ENCODE data around the gene JRKL.

JRKL gene

GRCh38 chr11:96356848-96357247 lies 33.0 kb upstream of the JRKL start:
- Histone ChIP-seq H3K4ac (ENCODE audit: low read depth, low read length) (no peak overlapping the region), H3K79me2 (ENCODE audit: control insufficient read depth, insufficient read depth, low read length) (no peaks in the 10 kb centered on the region), H3K4me1 (ENCODE audit: control insufficient read depth, low read depth, low read length) (no peaks in the 10 kb centered on the region), H3K4me2 (ENCODE audit: low read length) (no peak overlapping the region), H2BK5ac (ENCODE audit: low read length) (no peak overlapping the region), H3K18ac (ENCODE audit: low read length) (no peak overlapping the region), H4K8ac (ENCODE audit: low read depth, low read length) (no peak overlapping the region), H3K4me3 (ENCODE audit: low read length) (no peak overlapping the region), H3K23ac (ENCODE audit: low read length) (no peak overlapping the region), H3K79me1 (ENCODE audit: low read length) (no peaks in the 10 kb centered on the region), H3K27me3 (ENCODE audit: insufficient read depth, low read length, poor library complexity) (no peaks in the 10 kb centered on the region), H4K5ac (ENCODE audit: low read length) (no peak overlapping the region), H3K27ac (ENCODE audit: low read depth, low read length) (no peak overlapping the region), H2AK5ac (ENCODE audit: low read length) (no peak overlapping the region), H2BK120ac (ENCODE audit: low read depth, low read length) (no peak overlapping the region), H3K9ac (ENCODE audit: low read length) (no peak overlapping the region), H3K56ac (ENCODE audit: low read length) (no peak overlapping the region), H2BK15ac (replicated peaks; ENCODE audit: low read depth) (no peak overlapping the region), H3K36me3 (ENCODE audit: control insufficient read depth, insufficient read depth, low read length) (no peaks in the 10 kb centered on the region)
- WGBS (ENCODE audit: extremely low coverage, insufficient coverage, low lambda C conversion rate), result no CpG with 5 or more reads among the region's 4 CpGs
- no peak for DNase-seq

- no peak for DNase-seq
- Histone ChIP-seq H3K56ac (ENCODE audit: low read length) (no peak overlapping the region), H3K4ac (ENCODE audit: low read depth, low read length) (no peak overlapping the region), H3K27me3 (ENCODE audit: insufficient read depth, low read length, poor library complexity) (no peaks in the 10 kb centered on the region), H3K4me2 (ENCODE audit: low read length) (no peak overlapping the region), H3K79me1 (ENCODE audit: low read length) (no peaks in the 10 kb centered on the region), H3K23ac (ENCODE audit: low read length) (no peak overlapping the region), H3K27ac (ENCODE audit: low read depth, low read length) (no peak overlapping the region), H3K36me3 (ENCODE audit: control insufficient read depth, insufficient read depth, low read length) (no peaks in the 10 kb centered on the region), H3K4me1 (ENCODE audit: control insufficient read depth, low read depth, low read length) (no peaks in the 10 kb centered on the region), H3K9ac (ENCODE audit: low read length) (no peak overlapping the region), H2BK15ac (replicated peaks; ENCODE audit: low read depth) (no peak overlapping the region), H2AK5ac (ENCODE audit: low read length) (no peak overlapping the region), H3K4me3 (ENCODE audit: low read length) (no peak overlapping the region), H4K5ac (ENCODE audit: low read length) (no peak overlapping the region), H4K8ac (ENCODE audit: low read depth, low read length) (no peak overlapping the region), H3K79me2 (ENCODE audit: control insufficient read depth, insufficient read depth, low read length) (no peaks in the 10 kb centered on the region), H3K18ac (ENCODE audit: low read length) (no peak overlapping the region), H2BK5ac (ENCODE audit: low read length) (no peak overlapping the region), H2BK120ac (ENCODE audit: low read depth, low read length) (no peak overlapping the region)
- no CpG with 5 or more reads among the region's 1 CpG for WGBS (ENCODE audit: extremely low coverage, insufficient coverage, low lambda C conversion rate)
These were observed 32.0 kb upstream of the JRKL start for GRCh38 chr11:96357794-96358193.

GRCh38 chr11:96358321-96358720 lies 31.5 kb upstream of the JRKL start:
- no peaks in the 10 kb centered on the region for H3K36me3 ChIP-seq (ENCODE audit: control insufficient read depth, insufficient read depth, low read length)
- no peak overlapping the region for H3K56ac ChIP-seq (ENCODE audit: low read length)
- H3K9ac ChIP-seq (ENCODE audit: low read length), result no peak overlapping the region
- H2AK5ac ChIP-seq (ENCODE audit: low read length), result no peak overlapping the region
- no peaks in the 10 kb centered on the region for H3K27me3 ChIP-seq (ENCODE audit: insufficient read depth, low read length, poor library complexity)
- H2BK120ac ChIP-seq (ENCODE audit: low read depth, low read length), result no peak overlapping the region
- no peak overlapping the region for H3K27ac ChIP-seq (ENCODE audit: low read depth, low read length)
- WGBS (ENCODE audit: extremely low coverage, insufficient coverage, low lambda C conversion rate), result no CpG with 5 or more reads among the region's 3 CpGs
- no peak overlapping the region for H2BK15ac ChIP-seq (replicated peaks; ENCODE audit: low read depth)
- H3K4ac ChIP-seq (ENCODE audit: low read depth, low read length), result no peak overlapping the region
- no peak overlapping the region for H2BK5ac ChIP-seq (ENCODE audit: low read length)
- no peak overlapping the region for H4K8ac ChIP-seq (ENCODE audit: low read depth, low read length)
- no peaks in the 10 kb centered on the region for H3K79me1 ChIP-seq (ENCODE audit: low read length)
- H3K4me1 ChIP-seq (ENCODE audit: control insufficient read depth, low read depth, low read length), result no peaks in the 10 kb centered on the region
- H3K4me2 ChIP-seq (ENCODE audit: low read length), result no peak overlapping the region
- no peak overlapping the region for H3K4me3 ChIP-seq (ENCODE audit: low read length)
- H3K23ac ChIP-seq (ENCODE audit: low read length), result no peak overlapping the region
- DNase-seq, result no peak
- H3K79me2 ChIP-seq (ENCODE audit: control insufficient read depth, insufficient read depth, low read length), result no peaks in the 10 kb centered on the region
- no peak overlapping the region for H3K18ac ChIP-seq (ENCODE audit: low read length)
- no peak overlapping the region for H4K5ac ChIP-seq (ENCODE audit: low read length)

GRCh38 chr11:96361778-96362177 lies 28.0 kb upstream of the JRKL start:
- no peak overlapping the region for H3K9ac ChIP-seq (ENCODE audit: low read length)
- no peak overlapping the region for H3K4me2 ChIP-seq (ENCODE audit: low read length)
- no peak overlapping the region for H3K18ac ChIP-seq (ENCODE audit: low read length)
- no peak overlapping the region for H3K4me3 ChIP-seq (ENCODE audit: low read length)
- H4K5ac ChIP-seq (ENCODE audit: low read length), result no peak overlapping the region
- no peaks in the 10 kb centered on the region for H3K36me3 ChIP-seq (ENCODE audit: control insufficient read depth, insufficient read depth, low read length)
- no peak overlapping the region for H3K56ac ChIP-seq (ENCODE audit: low read length)
- H3K27ac ChIP-seq (ENCODE audit: low read depth, low read length), result no peak overlapping the region
- no peak overlapping the region for H3K23ac ChIP-seq (ENCODE audit: low read length)
- WGBS (ENCODE audit: extremely low coverage, insufficient coverage, low lambda C conversion rate), result no CpG with 5 or more reads among the region's 2 CpGs
- DNase-seq, result no peak
- H2BK15ac ChIP-seq (replicated peaks; ENCODE audit: low read depth), result no peak overlapping the region
- H4K8ac ChIP-seq (ENCODE audit: low read depth, low read length), result no peak overlapping the region
- no peak overlapping the region for H2BK5ac ChIP-seq (ENCODE audit: low read length)
- H3K27me3 ChIP-seq (ENCODE audit: insufficient read depth, low read length, poor library complexity), result no peaks in the 10 kb centered on the region
- no peak overlapping the region for H3K4ac ChIP-seq (ENCODE audit: low read depth, low read length)
- no peaks in the 10 kb centered on the region for H3K4me1 ChIP-seq (ENCODE audit: control insufficient read depth, low read depth, low read length)
- no peak overlapping the region for H2BK120ac ChIP-seq (ENCODE audit: low read depth, low read length)
- no peaks in the 10 kb centered on the region for H3K79me1 ChIP-seq (ENCODE audit: low read length)
- H2AK5ac ChIP-seq (ENCODE audit: low read length), result no peak overlapping the region
- H3K79me2 ChIP-seq (ENCODE audit: control insufficient read depth, insufficient read depth, low read length), result no peaks in the 10 kb centered on the region

- no peak overlapping the region for H4K5ac ChIP-seq (ENCODE audit: low read length)
- no peaks in the 10 kb centered on the region for H3K79me1 ChIP-seq (ENCODE audit: low read length)
- no peak overlapping the region for H3K4me2 ChIP-seq (ENCODE audit: low read length)
- no peak for DNase-seq
- no CpG with 5 or more reads among the region's 1 CpG for WGBS (ENCODE audit: extremely low coverage, insufficient coverage, low lambda C conversion rate)
- H3K4ac ChIP-seq (ENCODE audit: low read depth, low read length), result no peak overlapping the region
- H3K18ac ChIP-seq (ENCODE audit: low read length), result no peak overlapping the region
- no peak overlapping the region for H4K8ac ChIP-seq (ENCODE audit: low read depth, low read length)
- H3K79me2 ChIP-seq (ENCODE audit: control insufficient read depth, insufficient read depth, low read length), result no peaks in the 10 kb centered on the region
- no peak overlapping the region for H2BK15ac ChIP-seq (replicated peaks; ENCODE audit: low read depth)
- H3K56ac ChIP-seq (ENCODE audit: low read length), result no peak overlapping the region
- H2BK5ac ChIP-seq (ENCODE audit: low read length), result no peak overlapping the region
- no peaks in the 10 kb centered on the region for H3K27me3 ChIP-seq (ENCODE audit: insufficient read depth, low read length, poor library complexity)
- H3K4me3 ChIP-seq (ENCODE audit: low read length), result no peak overlapping the region
- H3K4me1 ChIP-seq (ENCODE audit: control insufficient read depth, low read depth, low read length), result no peaks in the 10 kb centered on the region
- H3K9ac ChIP-seq (ENCODE audit: low read length), result no peak overlapping the region
- H3K27ac ChIP-seq (ENCODE audit: low read depth, low read length), result no peak overlapping the region
- no peak overlapping the region for H2BK120ac ChIP-seq (ENCODE audit: low read depth, low read length)
- H3K23ac ChIP-seq (ENCODE audit: low read length), result no peak overlapping the region
- no peak overlapping the region for H2AK5ac ChIP-seq (ENCODE audit: low read length)
- no peaks in the 10 kb centered on the region for H3K36me3 ChIP-seq (ENCODE audit: control insufficient read depth, insufficient read depth, low read length)
These were observed 24.3 kb upstream of the JRKL start for GRCh38 chr11:96365493-96365892.

GRCh38 chr11:96366024-96366423 lies 23.8 kb upstream of the JRKL start:
- Histone ChIP-seq H2AK5ac (ENCODE audit: low read length) (no peak overlapping the region), H3K4ac (ENCODE audit: low read depth, low read length) (no peak overlapping the region), H3K27ac (ENCODE audit: low read depth, low read length) (no peak overlapping the region), H3K4me3 (ENCODE audit: low read length) (no peak overlapping the region), H3K56ac (ENCODE audit: low read length) (no peak overlapping the region), H3K79me1 (ENCODE audit: low read length) (no peaks in the 10 kb centered on the region), H3K4me2 (ENCODE audit: low read length) (no peak overlapping the region), H3K23ac (ENCODE audit: low read length) (no peak overlapping the region), H3K9ac (ENCODE audit: low read length) (no peak overlapping the region), H3K79me2 (ENCODE audit: control insufficient read depth, insufficient read depth, low read length) (no peaks in the 10 kb centered on the region), H2BK5ac (ENCODE audit: low read length) (no peak overlapping the region), H2BK120ac (ENCODE audit: low read depth, low read length) (no peak overlapping the region), H4K8ac (ENCODE audit: low read depth, low read length) (no peak overlapping the region), H3K18ac (ENCODE audit: low read length) (no peak overlapping the region), H4K5ac (ENCODE audit: low read length) (no peak overlapping the region), H3K4me1 (ENCODE audit: control insufficient read depth, low read depth, low read length) (no peaks in the 10 kb centered on the region), H2BK15ac (replicated peaks; ENCODE audit: low read depth) (no peak overlapping the region), H3K27me3 (ENCODE audit: insufficient read depth, low read length, poor library complexity) (no peaks in the 10 kb centered on the region), H3K36me3 (ENCODE audit: control insufficient read depth, insufficient read depth, low read length) (no peaks in the 10 kb centered on the region)
- WGBS (ENCODE audit: extremely low coverage, insufficient coverage, low lambda C conversion rate), result no CpG with 5 or more reads among the region's 1 CpG
- no peak for DNase-seq

All from mesendoderm (in vitro differentiated cells).